ENCODE data around the gene MB21D2. TPM values are rescaled to one million over a fixed set of nuclear protein-coding genes. Genes with fewer than 3 reads are reported as not detected.

The MB21D2 gene
- total RNA-seq, 4 donors from 2014 or later = 1.5 to 3.8 (median 2.7) TPM

- TF ChIP-seq CTCF (IDR thresholded peaks at IDR 0.05 in 4 of 5, conservative IDR thresholded peaks at IDR 0.05 in 1 of 5) = no peak
- TF ChIP-seq POLR2A (IDR thresholded peaks at IDR 0.05) = no peak
- in situ Hi-C loops (cut with MboI; ENCODE audit: low sequenced_read_pairs in 4 of 4) = no loop called here
- peak overlapping the region in 3 of 4 donors; percentile 13 to 44 (median 40) for H3K27ac ChIP-seq
Observed at GRCh38 chr3:192833177-192833890, 84.3 kb downstream of the MB21D2 start.

GRCh38 chr3:192831801-192832347, 85.8 kb downstream of the MB21D2 start:
- H3K9me3 ChIP-seq = no peaks in the 10 kb centered on the region
- no peaks in the 10 kb centered on the region for H3K36me3 ChIP-seq
- no peak for TF ChIP-seq POLR2A (IDR thresholded peaks at IDR 0.05)
- no peak for TF ChIP-seq CTCF (IDR thresholded peaks at IDR 0.05 in 4 of 5, conservative IDR thresholded peaks at IDR 0.05 in 1 of 5)
- intact Hi-C loops (cut with DNase I; ENCODE audit: low total_unique reads) = no loop called here
- no peaks in the 10 kb centered on the region for H3K27me3 ChIP-seq
- DNase-seq (no peak), ATAC-seq (no peak)
- in situ Hi-C loops (cut with MboI; ENCODE audit: low sequenced_read_pairs in 4 of 4) = no loop called here
- H3K27ac ChIP-seq = no peak overlapping the region
- no peak overlapping the region for H3K4me3 ChIP-seq
- peaks cover 50 to 56% of the 10 kb centered on the region in 2 donors for H3K4me1 ChIP-seq

More at GRCh38 chr3:192833177-192833890, 84.3 kb downstream of the MB21D2 start:
- Histone ChIP-seq H3K4me1 (peaks cover 44 to 45% of the 10 kb centered on the region in 2 donors), H3K27me3 (no peaks in the 10 kb centered on the region), H3K36me3 (no peaks in the 10 kb centered on the region), H3K4me3 (no peak overlapping the region), H3K9me3 (no peaks in the 10 kb centered on the region)
- ATAC-seq = peak; percentile 58 to 75
- DNase-seq = no peak
- intact Hi-C loops (cut with DNase I; ENCODE audit: low total_unique reads) = no loop called here

- Histone ChIP-seq H3K36me3 (no peaks in the 10 kb centered on the region), H3K27me3 (no peaks in the 10 kb centered on the region), H3K4me3 (no peak overlapping the region), H3K4me1 (peaks cover 51 to 57% of the 10 kb centered on the region in 2 donors), H3K9me3 (no peaks in the 10 kb centered on the region), H3K27ac (no peak overlapping the region)
- in situ Hi-C loops (cut with MboI; ENCODE audit: low sequenced_read_pairs in 4 of 4) (no loop called here), intact Hi-C loops (cut with DNase I; ENCODE audit: low total_unique reads) (no loop called here)
- no peak for ATAC-seq
- no peak for TF ChIP-seq POLR2A (IDR thresholded peaks at IDR 0.05)
- TF ChIP-seq CTCF (IDR thresholded peaks at IDR 0.05 in 4 of 5, conservative IDR thresholded peaks at IDR 0.05 in 1 of 5) = no peak
- no peak for DNase-seq
Observed at GRCh38 chr3:192831111-192831644, 86.5 kb downstream of the MB21D2 start.

GRCh38 chr3:192830291-192831110, 87.2 kb downstream of the MB21D2 start:
- no peaks in the 10 kb centered on the region for H3K36me3 ChIP-seq
- peaks cover 51 to 55% of the 10 kb centered on the region in 2 donors for H3K4me1 ChIP-seq
- no peaks in the 10 kb centered on the region for H3K27me3 ChIP-seq
- DNase-seq (no peak), ATAC-seq (no peak)
- intact Hi-C loops (cut with DNase I; ENCODE audit: low total_unique reads) (no loop called here), in situ Hi-C loops (cut with MboI; ENCODE audit: low sequenced_read_pairs in 4 of 4) (no loop called here)
- H3K27ac ChIP-seq = no peak overlapping the region
- H3K9me3 ChIP-seq = no peaks in the 10 kb centered on the region
- no peak overlapping the region for H3K4me3 ChIP-seq
- TF ChIP-seq CTCF (IDR thresholded peaks at IDR 0.05 in 4 of 5, conservative IDR thresholded peaks at IDR 0.05 in 1 of 5) (no peak), POLR2A (IDR thresholded peaks at IDR 0.05) (no peak)

All from gastrocnemius medialis (tissue), 4 donors.